Measurements from ENCODE around the gene GDA.

GDA gene

GRCh38 chr9:72144756-72145492 lies 4.3 kb upstream of the GDA start:
- TF ChIP-seq POLR2AphosphoS5 (IDR thresholded peaks at IDR 0.05; ENCODE audit: low read depth, low read length) (no peak), FOXP2 (optimal IDR thresholded peaks at IDR 0.05; ENCODE audit: borderline replicate concordance, extremely low read depth, extremely low read length, insufficient read depth) (no peak), SIN3A (IDR thresholded peaks at IDR 0.05; ENCODE audit: borderline replicate concordance, insufficient read depth, low read length) (no peak), TAF1 (IDR thresholded peaks at IDR 0.05; ENCODE audit: borderline replicate concordance, insufficient read depth, low read length) (no peak)
- TF ChIP-seq, protein P1, sequence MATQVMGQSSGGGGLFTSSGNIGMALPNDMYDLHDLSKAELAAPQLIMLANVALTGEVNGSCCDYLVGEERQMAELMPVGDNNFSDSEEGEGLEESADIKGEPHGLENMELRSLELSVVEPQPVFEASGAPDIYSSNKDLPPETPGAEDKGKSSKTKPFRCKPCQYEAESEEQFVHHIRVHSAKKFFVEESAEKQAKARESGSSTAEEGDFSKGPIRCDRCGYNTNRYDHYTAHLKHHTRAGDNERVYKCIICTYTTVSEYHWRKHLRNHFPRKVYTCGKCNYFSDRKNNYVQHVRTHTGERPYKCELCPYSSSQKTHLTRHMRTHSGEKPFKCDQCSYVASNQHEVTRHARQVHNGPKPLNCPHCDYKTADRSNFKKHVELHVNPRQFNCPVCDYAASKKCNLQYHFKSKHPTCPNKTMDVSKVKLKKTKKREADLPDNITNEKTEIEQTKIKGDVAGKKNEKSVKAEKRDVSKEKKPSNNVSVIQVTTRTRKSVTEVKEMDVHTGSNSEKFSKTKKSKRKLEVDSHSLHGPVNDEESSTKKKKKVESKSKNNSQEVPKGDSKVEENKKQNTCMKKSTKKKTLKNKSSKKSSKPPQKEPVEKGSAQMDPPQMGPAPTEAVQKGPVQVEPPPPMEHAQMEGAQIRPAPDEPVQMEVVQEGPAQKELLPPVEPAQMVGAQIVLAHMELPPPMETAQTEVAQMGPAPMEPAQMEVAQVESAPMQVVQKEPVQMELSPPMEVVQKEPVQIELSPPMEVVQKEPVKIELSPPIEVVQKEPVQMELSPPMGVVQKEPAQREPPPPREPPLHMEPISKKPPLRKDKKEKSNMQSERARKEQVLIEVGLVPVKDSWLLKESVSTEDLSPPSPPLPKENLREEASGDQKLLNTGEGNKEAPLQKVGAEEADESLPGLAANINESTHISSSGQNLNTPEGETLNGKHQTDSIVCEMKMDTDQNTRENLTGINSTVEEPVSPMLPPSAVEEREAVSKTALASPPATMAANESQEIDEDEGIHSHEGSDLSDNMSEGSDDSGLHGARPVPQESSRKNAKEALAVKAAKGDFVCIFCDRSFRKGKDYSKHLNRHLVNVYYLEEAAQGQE (IDR thresholded peaks at IDR 0.05; ENCODE audit: insufficient read depth in 1 of 2, low read depth in 2 of 2, low read length in 2 of 2): no peak

DNA sequence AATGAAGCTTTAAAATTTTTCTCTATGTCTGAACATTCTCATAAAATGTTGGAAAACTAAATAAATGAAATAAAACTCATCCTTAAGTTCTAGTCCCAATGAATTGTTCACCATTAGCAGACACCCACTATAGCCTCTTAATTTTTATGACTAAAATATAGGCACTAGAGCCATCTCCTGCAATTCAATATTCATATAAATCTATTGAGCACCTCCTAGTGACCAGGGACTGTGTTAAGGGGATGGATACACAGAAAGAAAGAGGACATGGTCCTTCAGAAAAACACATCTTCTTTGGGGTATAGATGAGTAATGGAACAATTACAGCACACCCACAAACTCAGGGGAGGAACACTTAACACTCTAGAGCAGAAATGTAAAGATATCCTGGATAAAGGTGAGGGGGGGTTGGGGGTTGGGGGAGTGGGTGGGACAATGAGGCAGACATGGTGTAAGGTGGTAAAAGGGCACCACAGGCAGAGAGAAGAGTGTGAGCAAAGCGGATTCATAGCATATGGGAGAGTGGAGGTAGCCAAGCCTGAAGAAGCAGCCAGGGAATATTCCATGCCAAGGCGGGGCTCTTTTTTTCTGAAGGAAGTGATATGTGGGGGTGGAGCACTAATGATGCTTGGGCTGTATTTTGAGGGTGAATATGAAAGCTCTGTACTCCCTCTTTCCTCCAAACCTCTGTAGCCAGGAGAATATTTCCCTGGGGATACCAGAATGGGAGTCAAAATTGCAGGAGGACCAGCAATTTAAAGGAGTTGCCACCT lies 3.3 kb upstream of the GDA start:
- TF ChIP-seq, protein P1 (IDR thresholded peaks at IDR 0.05; ENCODE audit: insufficient read depth in 1 of 2, low read depth in 2 of 2, low read length in 2 of 2): no peak
- TF ChIP-seq TAF1 (IDR thresholded peaks at IDR 0.05; ENCODE audit: borderline replicate concordance, insufficient read depth, low read length): no peak
- TF ChIP-seq FOXP2 (optimal IDR thresholded peaks at IDR 0.05; ENCODE audit: borderline replicate concordance, extremely low read depth, extremely low read length, insufficient read depth): no peak
- TF ChIP-seq POLR2AphosphoS5 (IDR thresholded peaks at IDR 0.05; ENCODE audit: low read depth, low read length): no peak
- TF ChIP-seq SIN3A (IDR thresholded peaks at IDR 0.05; ENCODE audit: borderline replicate concordance, insufficient read depth, low read length): no peak

DNA sequence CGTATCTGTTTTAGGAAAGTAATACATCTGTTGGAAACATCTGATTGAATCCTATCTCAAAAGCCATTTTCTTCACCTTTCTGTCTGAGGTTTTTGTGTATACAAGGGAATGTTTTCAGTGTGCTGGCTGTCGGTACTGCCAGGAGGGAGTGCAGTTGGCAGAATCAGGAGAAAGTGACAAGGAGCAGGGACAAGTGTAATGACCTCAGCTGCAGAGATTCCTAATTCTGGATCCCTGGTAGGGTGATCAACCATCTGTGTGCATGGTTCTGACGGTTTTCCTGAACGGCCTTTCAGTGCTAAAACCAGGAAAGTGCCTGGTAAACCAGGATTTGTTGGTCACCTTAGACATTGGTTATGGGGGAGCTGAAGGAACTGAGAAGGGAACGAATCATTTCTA lies 1.6 kb upstream of the GDA start:
- TF ChIP-seq FOXP2 (optimal IDR thresholded peaks at IDR 0.05; ENCODE audit: borderline replicate concordance, extremely low read depth, extremely low read length, insufficient read depth): no peak
- no peak for TF ChIP-seq TAF1 (IDR thresholded peaks at IDR 0.05; ENCODE audit: borderline replicate concordance, insufficient read depth, low read length)
- TF ChIP-seq, protein P1 (IDR thresholded peaks at IDR 0.05; ENCODE audit: insufficient read depth in 1 of 2, low read depth in 2 of 2, low read length in 2 of 2): no peak
- TF ChIP-seq SIN3A (IDR thresholded peaks at IDR 0.05; ENCODE audit: borderline replicate concordance, insufficient read depth, low read length): no peak
- TF ChIP-seq POLR2AphosphoS5 (IDR thresholded peaks at IDR 0.05; ENCODE audit: low read depth, low read length): no peak

GRCh38 chr9:72150127-72150526 lies 887 bp downstream of the GDA start:
- TF ChIP-seq TAF1 (IDR thresholded peaks at IDR 0.05; ENCODE audit: borderline replicate concordance, insufficient read depth, low read length) (no peak), POLR2AphosphoS5 (IDR thresholded peaks at IDR 0.05; ENCODE audit: low read depth, low read length) (no peak), SIN3A (IDR thresholded peaks at IDR 0.05; ENCODE audit: borderline replicate concordance, insufficient read depth, low read length) (no peak), FOXP2 (optimal IDR thresholded peaks at IDR 0.05; ENCODE audit: borderline replicate concordance, extremely low read depth, extremely low read length, insufficient read depth) (no peak)
- TF ChIP-seq, protein P1 (IDR thresholded peaks at IDR 0.05; ENCODE audit: insufficient read depth in 1 of 2, low read depth in 2 of 2, low read length in 2 of 2): no peak

Data from PFSK-1 (cell line).